SH-SY5Y (cell line): ENCODE data around the gene HSD17B12.

ENCODE experiments used
- GATA2 ChIP-seq: IDR thresholded peaks from 2 replicates; pipeline ENCODE4 v1.6.1; 2011; ENCODE audit warnings: mild to moderate bottlenecking, low read depth, low read length
- GATA3 ChIP-seq: IDR thresholded peaks from 2 replicates; pipeline ENCODE4 v1.6.1; 2011; ENCODE audit warnings: low read depth, mild to moderate bottlenecking, low read length, moderate library complexity

GRCh38 chr11:43784866-43785265 is 104.3 kb downstream of the HSD17B12 start:
- no peak for TF ChIP-seq GATA3
- TF ChIP-seq GATA2 = no peak
